Activated naive CD4-positive, alpha-beta T cell treated with Interleukin-2 at 50 U/mL for 16 hours (primary cell): ENCODE data around the gene RPP14.

ENCODE experiments used
- DNase-seq: peaks from one replicate; pipeline ENCODE4 v3.0.0-alpha.2; 2020

Gene RPP14

GRCh38 chr3:58292866-58293265 is 13.2 kb upstream of the RPP14 start:
- no peak for DNase-seq

GRCh38 chr3:58293516-58293915 is 12.5 kb upstream of the RPP14 start:
- DNase-seq, result no peak

GRCh38 chr3:58296269-58296668 is 9.8 kb upstream of the RPP14 start:
- DNase-seq, result no peak

- no peak for DNase-seq
Observed at GRCh38 chr3:58296843-58297242, 9.2 kb upstream of the RPP14 start.

- no peak for DNase-seq
Observed at GRCh38 chr3:58298190-58298589, 7.9 kb upstream of the RPP14 start.

- DNase-seq, result no peak
Observed at GRCh38 chr3:58299075-58299474, 7.0 kb upstream of the RPP14 start.

- DNase-seq, result no peak
Observed at GRCh38 chr3:58299839-58300516, 6.1 kb upstream of the RPP14 start.

- DNase-seq, result peak; percentile 34
Observed at GRCh38 chr3:58307639-58308215, 1.7 kb downstream of the RPP14 start.

- no peak for DNase-seq
Observed at GRCh38 chr3:58308728-58309127, 2.7 kb downstream of the RPP14 start.

- no peak for DNase-seq
Observed at GRCh38 chr3:58317811-58318210, 11.8 kb downstream of the RPP14 start.

GRCh38 chr3:58321791-58322190 is 15.7 kb downstream of the RPP14 start:
- no peak for DNase-seq

- no peak for DNase-seq
Observed at GRCh38 chr3:58322793-58323192, 16.7 kb downstream of the RPP14 start.

GRCh38 chr3:58323529-58324390 is 17.7 kb downstream of the RPP14 start:
- DNase-seq, result peak; percentile 16

GRCh38 chr3:58324391-58325390 is 18.6 kb downstream of the RPP14 start:
- no peak for DNase-seq

- no peak for DNase-seq
Observed at GRCh38 chr3:58325525-58325992, 19.5 kb downstream of the RPP14 start.

GRCh38 chr3:58326267-58326900 is 20.3 kb downstream of the RPP14 start:
- no peak for DNase-seq

- no peak for DNase-seq
Observed at GRCh38 chr3:58329150-58329921, 23.3 kb downstream of the RPP14 start.

- DNase-seq, result no peak
Observed at GRCh38 chr3:58329922-58330413, 23.9 kb downstream of the RPP14 start.

- DNase-seq, result no peak
Observed at GRCh38 chr3:58331593-58332152, 25.6 kb downstream of the RPP14 start.

GRCh38 chr3:58332575-58333188 is 26.6 kb downstream of the RPP14 start, which contains the start of gene PXK:
PXK (plus strand) TSS chr3:58332892; CDS start chr3:58332989, 97 bp downstream.
- peak; percentile 84 for DNase-seq
